Activated naive CD8-positive, alpha-beta T cell treated with anti-CD3 and anti-CD28 coated beads, Interleukin-2, amount 10 ng/mL, durations not matched to agents 7 days and 5 days (primary cell): Measurements from ENCODE around the gene FOXF1. TPM values are rescaled to one million over a fixed set of nuclear protein-coding genes. Genes with fewer than 3 reads are reported as not detected.
A peak's percentile ranks its signal among the peaks of the same experiment; 100 is the strongest.

Experiments used
- ATAC-seq: fragments of 150-1000 bp; cut with Tn5 transposase; one replicate; pipeline ENCODE4 v1.10.0; 2021; ENCODE audit warnings: low read depth, moderate library complexity
- POLR2A ChIA-PET: fragments of 350-600 bp; sonication (Branson Sonifier 250); formaldehyde crosslinking; loops from one replicate; lab custom pipeline; 2021; ENCODE audit warnings: antibody characterized with exemption; lab: Charles Lee
- DNase-seq: peaks from one replicate; pipeline ENCODE4 v3.0.0; 2021
- H3K27ac Mint-ChIP-seq: one replicate; pipeline ENCODE4 v1.8.0; 2022; ENCODE audit warnings: mild to moderate bottlenecking, mixed read lengths
- H3K27me3 Mint-ChIP-seq: one replicate; pipeline ENCODE4 v1.8.0; 2022; ENCODE audit warnings: mild to moderate bottlenecking, moderate library complexity, mixed read lengths
- H3K36me3 Mint-ChIP-seq: one replicate; pipeline ENCODE4 v1.8.0; 2021; ENCODE audit warnings: mild to moderate bottlenecking, mixed read lengths
- H3K4me1 Mint-ChIP-seq: one replicate; pipeline ENCODE4 v1.8.0; 2021; ENCODE audit warnings: mixed read lengths
- H3K4me3 Mint-ChIP-seq: one replicate; pipeline ENCODE4 v1.8.0; 2022; ENCODE audit warnings: mild to moderate bottlenecking, moderate library complexity, mixed read lengths
- H3K9me3 Mint-ChIP-seq: one replicate; pipeline ENCODE4 v1.8.0; 2021; ENCODE audit warnings: mixed read lengths
- total RNA-seq, 2 experiments: library from RNA; stranded (reverse); gene quantifications; one replicate each; pipeline ENCODE4 v1.2.3, GENCODE V29; 2021

Gene FOXF1
- total RNA-seq, 2 experiments from 2014 or later: not detected

GRCh38 chr16:86512860-86513470 is 2.6 kb downstream of the FOXF1 start:
- Mint-ChIP-seq H3K4me1 (peaks cover 9% of the 10 kb centered on the region), H3K27me3 (peaks cover 68% of the 10 kb centered on the region), H3K9me3 (no peaks in the 10 kb centered on the region), H3K4me3 (no peak overlapping the region), H3K27ac (no peak overlapping the region), H3K36me3 (no peaks in the 10 kb centered on the region)
- ATAC-seq: no peak
- POLR2A ChIA-PET: no interaction called here
- no peak for DNase-seq

- H3K27me3 Mint-ChIP-seq: peaks cover 72% of the 10 kb centered on the region
- no peak overlapping the region for H3K27ac Mint-ChIP-seq
- peaks cover 9% of the 10 kb centered on the region for H3K4me1 Mint-ChIP-seq
- POLR2A ChIA-PET: no interaction called here
- H3K4me3 Mint-ChIP-seq: no peak overlapping the region
- ATAC-seq (no peak), DNase-seq (no peak)
- H3K9me3 Mint-ChIP-seq: no peaks in the 10 kb centered on the region
- H3K36me3 Mint-ChIP-seq: no peaks in the 10 kb centered on the region
These were observed 3.3 kb downstream of the FOXF1 start for GRCh38 chr16:86513471-86514277.

- Mint-ChIP-seq H3K4me3 (no peak overlapping the region), H3K9me3 (no peaks in the 10 kb centered on the region), H3K27me3 (peaks cover 75% of the 10 kb centered on the region), H3K4me1 (peaks cover 7% of the 10 kb centered on the region), H3K36me3 (no peaks in the 10 kb centered on the region), H3K27ac (no peak overlapping the region)
- POLR2A ChIA-PET: no interaction called here
- no peak for ATAC-seq
- no peak for DNase-seq
These were observed 4.4 kb downstream of the FOXF1 start for GRCh38 chr16:86514481-86515376.

GRCh38 chr16:86515413-86515776 is 5.1 kb downstream of the FOXF1 start:
- Mint-ChIP-seq H3K27me3 (peaks cover 75% of the 10 kb centered on the region), H3K4me1 (peaks cover 8% of the 10 kb centered on the region), H3K36me3 (no peaks in the 10 kb centered on the region), H3K9me3 (no peaks in the 10 kb centered on the region), H3K4me3 (no peak overlapping the region), H3K27ac (no peak overlapping the region)
- POLR2A ChIA-PET: no interaction called here
- DNase-seq (no peak), ATAC-seq (no peak)

GRCh38 chr16:86515777-86516622 is 5.7 kb downstream of the FOXF1 start:
- POLR2A ChIA-PET: no interaction called here
- Mint-ChIP-seq H3K4me1 (peaks cover 6% of the 10 kb centered on the region), H3K27me3 (peaks cover 71% of the 10 kb centered on the region), H3K9me3 (no peaks in the 10 kb centered on the region), H3K27ac (peak overlapping the region; percentile 30), H3K4me3 (no peak overlapping the region), H3K36me3 (no peaks in the 10 kb centered on the region)
- ATAC-seq (no peak), DNase-seq (no peak)

- ATAC-seq (no peak), DNase-seq (no peak)
- H3K36me3 Mint-ChIP-seq: no peaks in the 10 kb centered on the region
- peak overlapping the region; percentile 60 for H3K27ac Mint-ChIP-seq
- POLR2A ChIA-PET: no interaction called here
- H3K27me3 Mint-ChIP-seq: peaks cover 71% of the 10 kb centered on the region
- H3K4me3 Mint-ChIP-seq: no peak overlapping the region
- no peaks in the 10 kb centered on the region for H3K9me3 Mint-ChIP-seq
- peaks cover 6% of the 10 kb centered on the region for H3K4me1 Mint-ChIP-seq
These were observed 6.3 kb downstream of the FOXF1 start for GRCh38 chr16:86516623-86517003.

- no peak for ATAC-seq
- Mint-ChIP-seq H3K27ac (peak overlapping the region; percentile 60), H3K9me3 (no peaks in the 10 kb centered on the region), H3K36me3 (no peaks in the 10 kb centered on the region), H3K4me3 (no peak overlapping the region), H3K4me1 (peaks cover 4% of the 10 kb centered on the region), H3K27me3 (peaks cover 68% of the 10 kb centered on the region)
- POLR2A ChIA-PET: no interaction called here
- DNase-seq: no peak
These were observed 6.7 kb downstream of the FOXF1 start for GRCh38 chr16:86517033-86517432.

- DNase-seq (no peak), ATAC-seq (no peak)
- Mint-ChIP-seq H3K36me3 (no peaks in the 10 kb centered on the region), H3K4me3 (no peak overlapping the region), H3K27me3 (peaks cover 62% of the 10 kb centered on the region), H3K9me3 (no peaks in the 10 kb centered on the region), H3K4me1 (peaks cover 4% of the 10 kb centered on the region), H3K27ac (no peak overlapping the region)
- POLR2A ChIA-PET: no interaction called here
These were observed 7.4 kb downstream of the FOXF1 start for GRCh38 chr16:86517652-86518258.

- no peak overlapping the region for H3K4me3 Mint-ChIP-seq
- ATAC-seq: no peak
- POLR2A ChIA-PET: no interaction called here
- peaks cover 51% of the 10 kb centered on the region for H3K27me3 Mint-ChIP-seq
- H3K4me1 Mint-ChIP-seq: peaks cover 3% of the 10 kb centered on the region
- no peak for DNase-seq
- no peaks in the 10 kb centered on the region for H3K9me3 Mint-ChIP-seq
- no peaks in the 10 kb centered on the region for H3K36me3 Mint-ChIP-seq
- no peak overlapping the region for H3K27ac Mint-ChIP-seq
These were observed 8.8 kb downstream of the FOXF1 start for GRCh38 chr16:86519007-86519648.

- peaks cover 45% of the 10 kb centered on the region for H3K27me3 Mint-ChIP-seq
- POLR2A ChIA-PET: no interaction called here
- no peak overlapping the region for H3K27ac Mint-ChIP-seq
- peak; percentile 66 for DNase-seq
- peaks cover 3% of the 10 kb centered on the region for H3K4me1 Mint-ChIP-seq
- no peaks in the 10 kb centered on the region for H3K36me3 Mint-ChIP-seq
- no peak for ATAC-seq
- no peak overlapping the region for H3K4me3 Mint-ChIP-seq
- no peaks in the 10 kb centered on the region for H3K9me3 Mint-ChIP-seq
These were observed 9.5 kb downstream of the FOXF1 start for GRCh38 chr16:86519649-86520316.

- peaks cover 38% of the 10 kb centered on the region for H3K27me3 Mint-ChIP-seq
- H3K27ac Mint-ChIP-seq: no peak overlapping the region
- H3K9me3 Mint-ChIP-seq: no peaks in the 10 kb centered on the region
- no peak for DNase-seq
- no peak for ATAC-seq
- peaks cover 3% of the 10 kb centered on the region for H3K4me1 Mint-ChIP-seq
- POLR2A ChIA-PET: no interaction called here
- H3K36me3 Mint-ChIP-seq: no peaks in the 10 kb centered on the region
- H3K4me3 Mint-ChIP-seq: no peak overlapping the region
These were observed 10.2 kb downstream of the FOXF1 start for GRCh38 chr16:86520317-86521210.
